ENCODE results near the gene SOWAHA.
"Not testable (repeated sequence)": the region's sequence is repeated elsewhere in the genome, so short reads cannot be mapped to it uniquely, and the experiment has no call there.

SOWAHA gene

DNA sequence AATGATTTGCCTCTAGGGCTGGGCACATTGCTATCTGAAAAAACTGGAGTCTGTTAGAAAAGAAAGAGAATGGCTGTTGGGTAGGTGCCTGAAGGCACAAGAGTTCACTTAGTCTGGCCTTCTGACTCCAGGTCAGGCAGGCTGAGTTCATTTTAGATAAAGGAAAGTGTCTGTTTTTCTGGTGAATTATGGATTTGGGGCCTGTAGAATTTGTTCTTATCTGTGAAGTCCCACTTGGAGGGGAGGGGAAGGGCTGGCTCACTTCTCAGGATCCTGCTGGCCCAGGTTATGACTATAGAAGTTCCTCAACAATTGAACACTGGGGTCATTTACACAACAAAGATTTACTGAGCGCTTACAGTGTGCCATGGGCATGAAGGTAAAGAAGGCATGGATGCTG, 24.6 kb upstream of the SOWAHA start:
- H3K27me3 Mint-ChIP-seq (ENCODE audit: low read depth) = peaks cover 24% of the 10 kb centered on the region
- peaks cover 7% of the 10 kb centered on the region for H3K4me1 Mint-ChIP-seq (ENCODE audit: low read depth)
- no peaks in the 10 kb centered on the region for H3K9me3 Mint-ChIP-seq
- no peaks in the 10 kb centered on the region for H3K36me3 Mint-ChIP-seq (ENCODE audit: low read depth)
- H3K27ac Mint-ChIP-seq = no peak overlapping the region
- H3K4me3 Mint-ChIP-seq = no peak overlapping the region

DNA sequence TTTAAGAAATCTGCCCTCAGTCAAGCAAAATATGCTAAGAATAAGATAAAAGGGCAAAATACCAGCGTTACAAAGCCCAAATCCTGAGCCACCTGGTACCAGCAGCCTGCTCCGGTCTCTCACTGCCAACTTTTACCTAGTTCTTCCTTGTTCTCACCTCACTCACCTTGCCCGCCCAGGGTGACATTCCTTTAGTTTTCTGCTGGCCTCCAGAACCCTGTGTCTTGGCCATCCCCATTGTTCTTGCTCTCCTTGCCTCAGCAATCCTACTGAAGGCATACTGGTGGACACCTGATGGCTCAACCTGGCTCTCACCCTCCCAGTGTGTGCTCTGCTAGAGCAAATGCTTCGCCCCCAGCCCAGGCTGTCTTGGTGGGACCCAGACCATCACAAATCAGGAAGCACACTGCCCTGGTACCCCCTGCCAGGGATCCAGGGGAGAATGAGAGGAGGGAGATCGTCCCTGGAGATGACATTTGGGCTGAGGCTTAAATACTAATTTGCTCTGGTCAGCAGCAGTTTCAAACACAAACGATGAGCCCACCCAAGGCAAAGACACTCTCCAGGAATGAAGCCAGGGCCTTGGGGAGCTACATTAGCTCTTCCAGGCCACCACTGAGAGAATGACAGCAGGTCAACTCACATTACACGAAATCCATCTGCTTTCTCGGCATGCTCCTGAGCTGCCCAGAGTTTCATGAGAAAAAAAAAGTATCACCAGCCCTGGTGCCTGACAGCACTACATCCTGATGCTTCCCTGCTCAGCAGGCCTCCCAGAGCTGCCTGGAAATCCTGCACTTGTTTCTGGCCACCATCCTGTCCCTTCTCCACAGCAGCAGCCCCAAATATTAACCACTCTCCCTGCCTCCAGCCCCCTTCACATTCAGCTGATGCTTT, 23.9 kb upstream of the SOWAHA start:
- Mint-ChIP-seq H3K27me3 (ENCODE audit: low read depth) (peaks cover 26% of the 10 kb centered on the region), H3K27ac (no peak overlapping the region), H3K4me3 (no peak overlapping the region), H3K4me1 (ENCODE audit: low read depth) (peaks cover 7% of the 10 kb centered on the region), H3K9me3 (no peaks in the 10 kb centered on the region), H3K36me3 (ENCODE audit: low read depth) (no peaks in the 10 kb centered on the region)

- H3K27ac Mint-ChIP-seq = no peak overlapping the region
- no peaks in the 10 kb centered on the region for H3K36me3 Mint-ChIP-seq (ENCODE audit: low read depth)
- H3K4me3 Mint-ChIP-seq = no peak overlapping the region
- no peaks in the 10 kb centered on the region for H3K9me3 Mint-ChIP-seq
- peaks cover 24% of the 10 kb centered on the region for H3K27me3 Mint-ChIP-seq (ENCODE audit: low read depth)
- H3K4me1 Mint-ChIP-seq (ENCODE audit: low read depth) = peaks cover 4% of the 10 kb centered on the region
Observed at GRCh38 chr5:132790201-132790865, 22.8 kb upstream of the SOWAHA start.

DNA sequence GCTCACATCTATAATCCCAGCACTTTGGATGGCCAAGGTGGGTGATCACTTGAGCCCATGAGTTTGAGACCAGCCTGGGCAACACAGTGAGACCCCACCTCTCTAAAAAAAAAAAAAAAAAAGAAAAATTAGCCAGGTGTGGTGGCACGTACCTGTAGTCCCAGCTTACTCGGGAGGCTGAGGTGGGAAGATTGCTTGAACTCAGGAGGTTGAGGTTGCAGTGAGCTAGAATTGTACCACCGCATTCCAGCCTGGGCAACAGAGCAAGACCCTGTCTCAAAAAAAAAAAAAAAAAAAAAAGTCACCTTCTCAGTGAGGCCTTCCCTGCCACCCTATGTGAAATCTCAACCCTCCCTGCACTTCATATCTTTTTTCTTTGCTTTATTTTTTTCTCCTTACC, 22.1 kb upstream of the SOWAHA start:
- Mint-ChIP-seq H3K9me3 (no peaks in the 10 kb centered on the region), H3K27me3 (ENCODE audit: low read depth) (peaks cover 24% of the 10 kb centered on the region), H3K36me3 (ENCODE audit: low read depth) (no peaks in the 10 kb centered on the region), H3K27ac (no peak overlapping the region), H3K4me1 (ENCODE audit: low read depth) (peaks cover 4% of the 10 kb centered on the region), H3K4me3 (no peak overlapping the region)

GRCh38 chr5:132797651-132798050, 15.5 kb upstream of the SOWAHA start:
- H3K36me3 Mint-ChIP-seq (ENCODE audit: low read depth) = no peaks in the 10 kb centered on the region
- peaks cover 8% of the 10 kb centered on the region for H3K4me1 Mint-ChIP-seq (ENCODE audit: low read depth)
- H3K27me3 Mint-ChIP-seq (ENCODE audit: low read depth) = peaks cover 45% of the 10 kb centered on the region
- no peaks in the 10 kb centered on the region for H3K9me3 Mint-ChIP-seq
- H3K27ac Mint-ChIP-seq = no peak overlapping the region
- H3K4me3 Mint-ChIP-seq = no peak overlapping the region

GRCh38 chr5:132799392-132799791, 13.7 kb upstream of the SOWAHA start:
- Mint-ChIP-seq H3K27me3 (ENCODE audit: low read depth) (peaks cover 55% of the 10 kb centered on the region), H3K4me3 (no peak overlapping the region)

DNA sequence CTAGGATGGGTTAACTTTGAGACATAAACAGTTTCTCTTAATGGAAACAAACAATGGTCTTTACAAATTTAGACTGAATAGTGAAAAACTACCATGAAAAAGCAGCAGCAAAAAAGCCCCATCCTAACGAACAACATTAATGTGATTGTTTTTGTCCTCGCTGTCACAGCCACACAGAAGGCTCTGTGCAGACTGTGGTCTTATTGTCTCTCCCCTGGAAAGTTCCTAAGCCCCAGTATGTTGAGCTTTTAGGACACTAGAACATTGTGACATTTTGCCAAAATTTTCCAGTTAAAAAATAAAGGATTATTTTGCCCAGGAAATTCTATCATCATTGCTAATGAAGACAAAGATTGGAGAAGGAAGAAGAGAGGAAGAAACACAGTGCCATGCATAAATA, 12.6 kb upstream of the SOWAHA start:
- Mint-ChIP-seq H3K4me3 (no peak overlapping the region), H3K4me1 (ENCODE audit: low read depth) (peaks cover 6% of the 10 kb centered on the region), H3K36me3 (ENCODE audit: low read depth) (no peaks in the 10 kb centered on the region), H3K27ac (no peak overlapping the region), H3K27me3 (ENCODE audit: low read depth) (peaks cover 66% of the 10 kb centered on the region), H3K9me3 (no peaks in the 10 kb centered on the region)

More at GRCh38 chr5:132799392-132799791, 13.7 kb upstream of the SOWAHA start:
- Mint-ChIP-seq H3K4me1 (ENCODE audit: low read depth) (peaks cover 6% of the 10 kb centered on the region), H3K36me3 (ENCODE audit: low read depth) (no peaks in the 10 kb centered on the region), H3K27ac (no peak overlapping the region), H3K9me3 (no peaks in the 10 kb centered on the region)

DNA sequence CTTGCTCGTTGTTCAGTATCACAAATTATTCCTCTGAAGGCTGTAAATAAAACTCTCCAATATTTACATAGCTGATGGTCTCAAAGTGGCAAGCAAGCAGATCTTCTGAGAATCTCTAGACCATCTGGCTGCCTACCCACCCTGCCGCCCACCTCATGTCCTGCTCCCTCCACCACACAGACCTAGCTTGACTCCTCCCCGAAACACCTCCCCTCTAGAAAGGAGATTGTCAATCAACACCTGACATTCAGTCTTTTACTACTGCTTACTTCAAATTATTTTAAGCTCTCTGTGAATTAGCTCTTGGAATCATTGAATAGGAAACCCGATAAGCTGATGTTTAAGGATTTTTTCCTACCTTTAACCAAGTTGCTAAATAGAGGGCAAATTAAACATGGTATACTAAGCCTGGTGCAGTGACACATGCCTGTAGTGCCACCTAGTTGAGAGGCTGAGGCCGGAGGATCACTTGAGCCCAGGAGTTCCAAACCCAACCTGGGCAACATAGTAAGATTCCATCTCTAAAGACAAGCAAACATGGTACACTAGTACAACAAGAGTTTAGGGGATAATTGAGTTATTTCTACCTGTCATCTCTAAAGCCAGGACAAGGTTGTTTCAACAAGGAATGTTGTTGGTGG, 10.9 kb upstream of the SOWAHA start:
- Mint-ChIP-seq H3K9me3 (no peaks in the 10 kb centered on the region), H3K27me3 (ENCODE audit: low read depth) (peaks cover 61% of the 10 kb centered on the region), H3K27ac (no peak overlapping the region), H3K4me1 (ENCODE audit: low read depth) (peaks cover 6% of the 10 kb centered on the region), H3K36me3 (ENCODE audit: low read depth) (no peaks in the 10 kb centered on the region), H3K4me3 (no peak overlapping the region)

- peaks cover 61% of the 10 kb centered on the region for H3K27me3 Mint-ChIP-seq (ENCODE audit: low read depth)
- not testable (repeated sequence) for H3K36me3 Mint-ChIP-seq (ENCODE audit: low read depth); H3K27ac Mint-ChIP-seq; H3K4me1 Mint-ChIP-seq (ENCODE audit: low read depth); H3K9me3 Mint-ChIP-seq; H3K4me3 Mint-ChIP-seq
Observed at GRCh38 chr5:132802685-132803066, 10.4 kb upstream of the SOWAHA start.

DNA sequence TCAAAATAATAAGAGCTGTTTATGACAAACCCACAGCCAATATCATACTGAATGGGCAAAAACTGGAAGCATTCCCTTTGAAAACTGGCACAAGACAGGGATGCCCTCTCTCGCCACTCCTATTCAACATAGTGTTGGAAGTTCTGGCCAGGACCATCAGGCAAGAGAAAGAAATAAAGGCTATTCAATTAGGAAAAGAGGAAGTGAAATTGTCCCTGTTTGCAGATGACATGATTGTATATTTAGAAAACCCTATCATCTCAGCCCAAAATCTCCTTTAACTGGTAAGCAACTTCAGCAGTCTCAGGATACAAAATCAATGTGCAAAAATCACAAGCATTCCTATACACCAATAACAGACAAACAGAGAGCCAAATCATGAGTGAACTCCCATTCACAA, 8.9 kb upstream of the SOWAHA start:
- H3K36me3 Mint-ChIP-seq (ENCODE audit: low read depth) = not testable (repeated sequence)
- peaks cover 70% of the 10 kb centered on the region for H3K27me3 Mint-ChIP-seq (ENCODE audit: low read depth)

DNA sequence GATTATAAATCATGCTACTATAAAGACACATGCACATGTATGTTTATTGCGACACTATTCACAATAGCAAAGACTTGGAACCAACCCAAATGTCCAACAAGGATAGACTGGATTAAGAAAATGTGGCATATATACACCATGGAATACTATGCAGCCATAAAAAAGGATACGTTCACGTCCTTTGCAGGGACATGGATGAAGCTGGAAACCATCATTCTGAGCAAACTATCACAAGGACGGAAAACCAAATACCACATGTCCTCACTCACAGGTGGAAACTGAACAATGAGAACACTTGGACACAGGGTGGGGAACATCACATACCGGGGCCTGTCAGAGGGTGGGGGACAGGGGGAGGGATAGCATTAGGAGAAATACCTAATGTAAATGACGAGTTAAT, 7.2 kb upstream of the SOWAHA start:
- H3K4me3 Mint-ChIP-seq; H3K36me3 Mint-ChIP-seq (ENCODE audit: low read depth); H3K4me1 Mint-ChIP-seq (ENCODE audit: low read depth); H3K27ac Mint-ChIP-seq; H3K9me3 Mint-ChIP-seq: not testable (repeated sequence)
- H3K27me3 Mint-ChIP-seq (ENCODE audit: low read depth) = peaks cover 80% of the 10 kb centered on the region

More for the DNA sequence above, 8.9 kb upstream of the SOWAHA start:
- not testable (repeated sequence) for H3K9me3 Mint-ChIP-seq; H3K27ac Mint-ChIP-seq; H3K4me3 Mint-ChIP-seq; H3K4me1 Mint-ChIP-seq (ENCODE audit: low read depth)

- not testable (repeated sequence) for H3K27ac Mint-ChIP-seq; H3K4me1 Mint-ChIP-seq (ENCODE audit: low read depth); H3K36me3 Mint-ChIP-seq (ENCODE audit: low read depth); H3K4me3 Mint-ChIP-seq; H3K9me3 Mint-ChIP-seq
- H3K27me3 Mint-ChIP-seq (ENCODE audit: low read depth) = peaks cover 82% of the 10 kb centered on the region
Observed at GRCh38 chr5:132806804-132807162, 6.3 kb upstream of the SOWAHA start.

- Mint-ChIP-seq H3K27me3 (ENCODE audit: low read depth) (peaks cover 82% of the 10 kb centered on the region), H3K27ac (no peak overlapping the region), H3K4me3 (no peak overlapping the region), H3K9me3 (no peaks in the 10 kb centered on the region), H3K36me3 (ENCODE audit: low read depth) (peaks cover 1% of the 10 kb centered on the region), H3K4me1 (ENCODE audit: low read depth) (peaks cover 3% of the 10 kb centered on the region)
Observed at GRCh38 chr5:132807163-132807838, 5.8 kb upstream of the SOWAHA start.

DNA sequence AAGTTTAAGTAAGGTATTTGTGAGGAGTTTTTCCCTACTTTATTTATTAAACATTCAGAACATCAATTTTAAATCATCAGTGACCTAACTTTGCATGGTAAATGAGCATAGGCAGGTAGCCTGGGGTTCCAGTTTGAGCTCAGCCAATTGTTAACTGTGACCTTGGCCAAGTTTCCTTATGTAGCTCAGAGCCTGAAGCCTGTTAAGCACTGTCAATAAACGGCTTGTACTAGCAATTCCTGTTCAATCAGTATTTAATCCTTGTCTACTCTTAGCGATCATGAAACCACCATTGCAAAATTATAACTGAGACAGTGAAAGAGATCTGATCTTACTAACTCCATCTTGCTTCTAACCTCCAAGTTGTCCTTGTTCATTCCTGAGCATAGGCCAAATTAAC, 4.7 kb upstream of the SOWAHA start:
- no peak overlapping the region for H3K4me3 Mint-ChIP-seq
- H3K4me1 Mint-ChIP-seq (ENCODE audit: low read depth) = peaks cover 8% of the 10 kb centered on the region
- H3K27ac Mint-ChIP-seq = no peak overlapping the region
- H3K9me3 Mint-ChIP-seq = no peaks in the 10 kb centered on the region
- H3K27me3 Mint-ChIP-seq (ENCODE audit: low read depth) = peaks cover 79% of the 10 kb centered on the region
- H3K36me3 Mint-ChIP-seq (ENCODE audit: low read depth) = peaks cover 1% of the 10 kb centered on the region

Data from T-helper 1 cell treated with Interleukin-12 subunit alpha and Interleukin-12 subunit beta and Interleukin-4 antibody, amounts not matched to agents 30 μg/mL and 1 μg/mL, for 36 hours (primary cell).